Fibroblast of pulmonary artery (primary cell): ENCODE data around the gene FMO1.
A peak's percentile ranks its signal among the peaks of the same experiment; 100 is the strongest.

Experiments
- DNase-seq: peaks from one replicate; pipeline ENCODE4 v3.0.0-alpha.2; 2010; ENCODE audit warnings: low read depth
- H3K4me3 ChIP-seq: replicated peaks from 2 replicates; pipeline ENCODE4 v1.5.1; 2011; ENCODE audit warnings: low read depth, mild to moderate bottlenecking, control low read depth, low read length, moderate library complexity
- CTCF ChIP-seq: IDR thresholded peaks from 2 replicates; pipeline ENCODE4 v1.5.1; 2011; ENCODE audit warnings: mild to moderate bottlenecking, control low read depth, low read length, inconsistent platforms; ENCODE audit errors: missing control alignments

The FMO1 gene

GRCh38 chr1:171212607-171213351 is 35.5 kb upstream of the FMO1 start:
- TF ChIP-seq CTCF = no peak
- no peak for DNase-seq
- no peak overlapping the region for H3K4me3 ChIP-seq

GRCh38 chr1:171213559-171214454 is 34.5 kb upstream of the FMO1 start:
- H3K4me3 ChIP-seq = no peak overlapping the region
- TF ChIP-seq CTCF = no peak
- no peak for DNase-seq

- no peak for DNase-seq
- H3K4me3 ChIP-seq = no peak overlapping the region
- TF ChIP-seq CTCF = no peak
These were observed 30.4 kb upstream of the FMO1 start for GRCh38 chr1:171217658-171218443.

- peak; percentile 39 for DNase-seq
- no peak for TF ChIP-seq CTCF
- H3K4me3 ChIP-seq = no peak overlapping the region
These were observed 29.6 kb upstream of the FMO1 start for GRCh38 chr1:171218661-171219060.

GRCh38 chr1:171219346-171220080 is 28.8 kb upstream of the FMO1 start:
- no peak for TF ChIP-seq CTCF
- no peak overlapping the region for H3K4me3 ChIP-seq
- peak; percentile 75 for DNase-seq

GRCh38 chr1:171220081-171220420 is 28.2 kb upstream of the FMO1 start:
- TF ChIP-seq CTCF = no peak
- DNase-seq = peak; percentile 81
- no peak overlapping the region for H3K4me3 ChIP-seq
